Vagina (tissue), 2 donors: ENCODE data around the gene ZNF628. TPM values are rescaled to one million over a fixed set of nuclear protein-coding genes. Genes with fewer than 3 reads are reported as not detected.
A peak's percentile ranks its signal among the peaks of the same experiment; 100 is the strongest.

Experiments used
- DNase-seq, 2 donors: peaks; one replicate each; pipeline ENCODE4 v3.0.0-alpha.2; 2017; ENCODE audit errors: extremely low spot score in 2 of 2
- H3K27ac ChIP-seq: fragments of 200-600 bp; sonication (generic); one replicate; pipeline ENCODE4 v1.5.1; 2019
- H3K27me3 ChIP-seq: fragments of 200-600 bp; sonication (generic); one replicate; pipeline ENCODE4 v1.5.1; 2019
- H3K36me3 ChIP-seq, 2 donors: fragments of 200-600 bp; sonication (generic); one replicate each; pipeline ENCODE4 v1.5.1; 2017 to 2019
- H3K4me1 ChIP-seq: fragments of 200-600 bp; sonication (generic); one replicate; pipeline ENCODE4 v1.5.1; 2019
- H3K4me3 ChIP-seq, 2 donors: fragments of 200-600 bp; sonication (generic); 1 replicate in 1 of 2; 2 replicates in 1 of 2; pipeline ENCODE4 v1.5.1; 2016 to 2019
- H3K9me3 ChIP-seq: fragments of 200-600 bp; sonication (generic); one replicate; pipeline ENCODE4 v1.5.1; 2019
- POLR2A ChIP-seq, 2 donors: fragments of 450-650 bp; IDR thresholded peaks; one replicate each; pipeline ENCODE4 v1.6.1; 2017; ENCODE audit warnings: antibody characterized with exemption in 2 of 2, mild to moderate bottlenecking in 2 of 2, moderate library complexity in 2 of 2
- POLR2AphosphoS5 ChIP-seq, 2 donors: sonication (generic); formaldehyde crosslinking; IDR thresholded peaks; one replicate each; pipeline ENCODE4 v1.9.0; 2017; ENCODE audit warnings: antibody characterized with exemption in 2 of 2, mild to moderate bottlenecking in 2 of 2, low read depth in 1 of 2; ENCODE audit not compliant: insufficient read depth in 1 of 2
- intact Hi-C: fragments of 100-400 bp; cut with DNase I; formaldehyde crosslinking; loops from one replicate; pipeline ENCODE4 v1.15.1; 2023
- total RNA-seq: library from RNA; depleted of rRNA; stranded (reverse); fragments of >200 nt; gene quantifications from one replicate; pipeline ENCODE4 v1.2.3, GENCODE V29; 2016
- TF ChIP-seq, protein P1 (sequence below), 3 experiments: fragments of 450-650 bp in 2 of 3; fragments of 200-600 bp in 1 of 3; sonication (generic) in 1 of 3; IDR thresholded peaks; one replicate each; pipeline ENCODE4 v1.5.1; 2017 to 2019; ENCODE audit warnings: antibody characterized with exemption in 3 of 3, mild to moderate bottlenecking in 2 of 3, moderate library complexity in 2 of 3

ZNF628 gene
- 2.7 TPM for total RNA-seq

DNA sequence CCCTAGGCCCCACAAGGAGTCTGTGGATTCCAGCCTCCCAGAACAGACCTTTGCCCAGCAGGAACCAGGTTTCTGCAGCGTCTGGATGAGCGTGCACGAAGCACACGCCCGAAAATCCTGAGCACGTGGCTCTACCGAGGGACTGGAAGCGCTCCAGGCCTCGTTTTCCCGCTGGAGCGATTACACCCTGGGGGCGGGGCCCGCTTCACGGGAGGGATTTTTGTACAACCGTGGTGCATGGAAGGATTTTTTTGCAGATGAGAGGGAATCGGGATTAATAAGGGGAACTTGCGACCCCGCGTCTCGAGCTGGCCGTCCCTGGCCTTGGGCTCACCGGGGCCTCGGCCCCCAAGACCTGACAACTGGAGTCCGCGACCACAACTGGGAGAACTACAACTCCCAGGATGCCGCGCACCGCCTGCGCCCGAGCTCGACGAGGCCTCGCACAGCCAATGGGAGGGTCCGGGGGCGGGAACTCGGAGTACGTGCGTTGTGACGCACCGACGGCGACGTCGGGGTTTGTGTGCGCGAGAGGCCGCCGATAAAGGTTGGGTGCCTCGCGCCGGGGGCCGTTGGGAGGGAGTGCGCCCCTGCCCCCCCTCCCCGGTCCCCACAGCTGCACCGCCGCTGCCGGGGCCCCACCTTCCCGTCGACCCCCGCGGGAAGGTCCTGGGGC is at the start of gene ZNF628:
Gene ZNF628 (plus strand): TSS at position 518 of the 676 bp plus-strand sequence. CDS start 3,294 bp downstream, outside the sequence.
- H3K27me3 ChIP-seq, result no peaks in the 10 kb centered on the region
- peak; percentile 69 to 92 for TF ChIP-seq POLR2AphosphoS5 (IDR thresholded peaks at IDR 0.05; ENCODE audit: insufficient read depth in 1 of 2, low read depth in 1 of 2)
- peak in 1 of 2 donors; percentile 55 for TF ChIP-seq POLR2A (IDR thresholded peaks at IDR 0.05)
- TF ChIP-seq, protein P1, sequence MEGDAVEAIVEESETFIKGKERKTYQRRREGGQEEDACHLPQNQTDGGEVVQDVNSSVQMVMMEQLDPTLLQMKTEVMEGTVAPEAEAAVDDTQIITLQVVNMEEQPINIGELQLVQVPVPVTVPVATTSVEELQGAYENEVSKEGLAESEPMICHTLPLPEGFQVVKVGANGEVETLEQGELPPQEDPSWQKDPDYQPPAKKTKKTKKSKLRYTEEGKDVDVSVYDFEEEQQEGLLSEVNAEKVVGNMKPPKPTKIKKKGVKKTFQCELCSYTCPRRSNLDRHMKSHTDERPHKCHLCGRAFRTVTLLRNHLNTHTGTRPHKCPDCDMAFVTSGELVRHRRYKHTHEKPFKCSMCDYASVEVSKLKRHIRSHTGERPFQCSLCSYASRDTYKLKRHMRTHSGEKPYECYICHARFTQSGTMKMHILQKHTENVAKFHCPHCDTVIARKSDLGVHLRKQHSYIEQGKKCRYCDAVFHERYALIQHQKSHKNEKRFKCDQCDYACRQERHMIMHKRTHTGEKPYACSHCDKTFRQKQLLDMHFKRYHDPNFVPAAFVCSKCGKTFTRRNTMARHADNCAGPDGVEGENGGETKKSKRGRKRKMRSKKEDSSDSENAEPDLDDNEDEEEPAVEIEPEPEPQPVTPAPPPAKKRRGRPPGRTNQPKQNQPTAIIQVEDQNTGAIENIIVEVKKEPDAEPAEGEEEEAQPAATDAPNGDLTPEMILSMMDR (IDR thresholded peaks at IDR 0.05), result no peak
- H3K4me1 ChIP-seq, result peaks cover 46% of the 10 kb centered on the region
- intact Hi-C loops, result no loop called here
- H3K27ac ChIP-seq, result peak within 1 kb of the TSS; percentile 98
- H3K36me3 ChIP-seq, result no peaks in the 10 kb centered on the region
- peak within 1 kb of the TSS; percentile 63 to 71 for H3K4me3 ChIP-seq
- H3K9me3 ChIP-seq, result no peaks in the 10 kb centered on the region
- peak in 1 of 2 donors; percentile 98 for DNase-seq

DNA sequence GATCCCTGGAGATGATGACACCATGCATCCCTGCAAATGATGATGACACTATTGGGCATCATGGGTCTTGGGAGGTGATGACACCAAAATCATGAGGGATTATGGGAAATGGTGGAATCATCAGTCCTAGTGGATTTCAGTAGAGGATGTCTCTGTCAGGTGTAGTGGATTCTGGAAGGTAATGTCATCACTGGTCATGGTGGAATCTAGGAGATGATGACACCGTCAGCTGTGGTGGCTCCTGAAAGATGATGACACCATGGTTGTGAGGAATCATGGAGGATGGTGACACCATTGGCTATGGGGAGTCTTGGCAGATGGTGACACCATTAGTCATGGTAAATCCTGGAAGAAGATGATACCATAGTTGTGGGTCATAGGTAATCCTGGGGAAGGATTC is 45.2 kb upstream of the ZNF628 start:
- DNase-seq, result no peak
- Histone ChIP-seq H3K9me3 (no peaks in the 10 kb centered on the region), H3K4me1 (no peaks in the 10 kb centered on the region), H3K36me3 (no peaks in the 10 kb centered on the region), H3K27me3 (peaks cover 6% of the 10 kb centered on the region), H3K4me3 (no peak overlapping the region), H3K27ac (no peak overlapping the region)
- TF ChIP-seq, protein P1 (IDR thresholded peaks at IDR 0.05), result no peak
- no peak for TF ChIP-seq POLR2AphosphoS5 (IDR thresholded peaks at IDR 0.05; ENCODE audit: insufficient read depth in 1 of 2, low read depth in 1 of 2)
- intact Hi-C loops, result no loop called here

DNA sequence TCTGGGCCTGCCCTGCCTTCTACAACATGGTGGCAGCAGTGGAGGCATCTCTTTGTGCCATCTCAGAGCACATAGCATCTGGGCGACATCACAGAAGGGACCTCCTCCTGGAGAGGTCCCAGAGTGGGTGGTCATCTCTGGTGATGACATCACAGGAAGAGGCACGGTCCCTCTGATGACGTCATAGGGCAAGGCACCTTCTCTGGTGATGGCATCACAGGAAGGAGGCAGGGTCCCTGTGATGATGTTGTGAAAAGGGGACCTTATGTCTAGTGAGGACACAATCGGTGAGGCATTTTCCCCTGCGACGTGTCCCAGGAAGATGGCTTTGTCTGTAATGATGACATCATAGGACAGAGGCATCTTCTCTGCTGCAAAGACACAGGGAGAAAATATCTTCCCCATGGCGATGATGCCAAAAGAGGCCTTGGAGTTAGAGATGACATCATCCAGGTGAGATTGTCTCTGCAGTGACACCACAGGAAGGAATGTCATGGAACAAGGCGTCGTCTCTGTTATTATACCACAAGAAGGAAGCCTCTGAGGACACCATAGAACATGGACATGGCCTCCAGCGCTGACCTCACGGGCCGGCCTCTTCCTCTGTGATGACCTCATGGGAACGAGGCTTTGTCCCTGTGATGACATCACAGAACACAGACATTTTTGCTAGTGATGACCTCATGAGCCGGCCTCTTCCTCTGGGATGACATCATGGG is 44.0 kb upstream of the ZNF628 start:
- peaks cover 6% of the 10 kb centered on the region for H3K27me3 ChIP-seq
- H3K4me3 ChIP-seq, result no peak overlapping the region
- no peaks in the 10 kb centered on the region for H3K4me1 ChIP-seq
- H3K9me3 ChIP-seq, result no peaks in the 10 kb centered on the region
- intact Hi-C loops, result no loop called here
- TF ChIP-seq POLR2AphosphoS5 (IDR thresholded peaks at IDR 0.05; ENCODE audit: insufficient read depth in 1 of 2, low read depth in 1 of 2), result no peak
- TF ChIP-seq, protein P1 (IDR thresholded peaks at IDR 0.05), result no peak
- no peak for TF ChIP-seq POLR2A (IDR thresholded peaks at IDR 0.05)
- no peak overlapping the region for H3K27ac ChIP-seq
- no peak for DNase-seq
- no peaks in the 10 kb centered on the region for H3K36me3 ChIP-seq

DNA sequence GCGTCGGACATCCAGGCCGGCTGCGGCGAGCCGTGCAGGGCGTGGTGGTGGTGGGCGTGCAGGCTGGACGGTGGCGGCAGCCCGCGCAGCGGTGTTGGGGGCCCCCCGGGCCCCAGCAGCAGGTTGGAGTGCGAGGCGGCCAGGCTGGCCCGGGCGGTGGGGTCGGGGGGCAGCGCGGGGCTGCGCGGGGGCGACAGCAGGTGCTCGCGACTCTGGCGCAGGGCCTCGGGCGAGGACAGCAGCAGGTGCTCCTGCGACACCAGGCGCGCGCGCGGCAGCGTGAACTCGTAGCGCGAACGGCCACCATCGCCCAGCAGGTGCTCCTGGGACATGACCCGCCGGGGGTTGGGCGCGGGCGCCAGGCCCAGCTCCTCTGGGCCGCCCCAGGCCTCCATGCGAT is 43.1 kb upstream of the ZNF628 start:
- peaks cover 6% of the 10 kb centered on the region for H3K27me3 ChIP-seq
- no peak for DNase-seq
- no peak overlapping the region for H3K4me3 ChIP-seq
- H3K4me1 ChIP-seq, result no peaks in the 10 kb centered on the region
- H3K27ac ChIP-seq, result no peak overlapping the region
- H3K9me3 ChIP-seq, result no peaks in the 10 kb centered on the region
- intact Hi-C loops, result no loop called here
- TF ChIP-seq POLR2A (IDR thresholded peaks at IDR 0.05) (no peak), POLR2AphosphoS5 (IDR thresholded peaks at IDR 0.05; ENCODE audit: insufficient read depth in 1 of 2, low read depth in 1 of 2) (no peak)
- TF ChIP-seq, protein P1 (IDR thresholded peaks at IDR 0.05), result no peak
- no peaks in the 10 kb centered on the region for H3K36me3 ChIP-seq
